ENCODE data around the gene VAPA. TPM values are rescaled to one million over a fixed set of nuclear protein-coding genes. Genes with fewer than 3 reads are reported as not detected.
"Not testable (repeated sequence)": the region's sequence is repeated elsewhere in the genome, so short reads cannot be mapped to it uniquely, and the experiment has no call there.

The VAPA gene
- total and polyA plus RNA-seq, 2 donors (not counting 1 experiment from before 2014, with no cell fraction given), result 235 to 420 TPM

DNA sequence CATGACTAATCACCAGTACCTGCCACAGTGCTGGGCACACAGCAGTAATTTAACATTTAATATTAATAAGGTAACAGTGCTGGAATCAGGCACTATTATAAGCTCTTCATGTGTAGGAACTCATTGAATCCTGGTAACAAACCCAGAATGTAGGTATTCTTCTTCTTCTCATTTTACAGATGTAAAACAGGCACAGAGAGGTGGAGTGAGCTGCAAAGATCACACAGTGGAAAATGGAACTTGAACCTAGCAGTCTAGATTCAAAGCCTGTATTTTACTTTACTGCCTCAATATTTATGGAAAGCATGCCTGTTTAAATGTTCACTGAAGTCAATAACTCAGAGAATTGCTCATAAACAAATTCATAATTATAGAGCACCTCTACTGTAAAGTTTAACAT is 3.7 kb upstream of the VAPA start:
- DNase-seq (ENCODE audit: low read depth in 2 of 2), result no peak
- H3K9ac ChIP-seq (ENCODE audit: insufficient read depth, low read length), result no peak overlapping the region
- H3K79me2 ChIP-seq (ENCODE audit: control insufficient read depth, insufficient read depth, low read length), result peaks cover 11% of the 10 kb centered on the region
- H3K27me3 ChIP-seq (ENCODE audit: control insufficient read depth, insufficient read depth, low read length), result peaks cover 6% of the 10 kb centered on the region
- no peaks in the 10 kb centered on the region for H3K4me1 ChIP-seq (ENCODE audit: control insufficient read depth, extremely low read depth, insufficient read depth, low read length)
- H4K20me1 ChIP-seq (ENCODE audit: control insufficient read depth, extremely low read depth, insufficient read depth, low read length), result no peaks in the 10 kb centered on the region
- H3K4me3 ChIP-seq (replicated peaks in 1 of 4; ENCODE audit: control extremely low read depth in 1 of 4, insufficient read depth in 1 of 4, low read depth in 3 of 4, low read length in 4 of 4), result no peak overlapping the region
- no peak overlapping the region for H3K27ac ChIP-seq (ENCODE audit: insufficient read depth, low read length)
- H2AFZ ChIP-seq (ENCODE audit: low read length), result no peak overlapping the region
- no peaks in the 10 kb centered on the region for H3K9me3 ChIP-seq (ENCODE audit: control insufficient read depth, insufficient read depth, low read depth, low read length)
- H3K36me3 ChIP-seq (ENCODE audit: control insufficient read depth, insufficient read depth, low read length), result no peaks in the 10 kb centered on the region
- H3K4me2 ChIP-seq (ENCODE audit: extremely low read depth, insufficient read depth, low read length), result no peak overlapping the region
- TF ChIP-seq, protein P1, sequence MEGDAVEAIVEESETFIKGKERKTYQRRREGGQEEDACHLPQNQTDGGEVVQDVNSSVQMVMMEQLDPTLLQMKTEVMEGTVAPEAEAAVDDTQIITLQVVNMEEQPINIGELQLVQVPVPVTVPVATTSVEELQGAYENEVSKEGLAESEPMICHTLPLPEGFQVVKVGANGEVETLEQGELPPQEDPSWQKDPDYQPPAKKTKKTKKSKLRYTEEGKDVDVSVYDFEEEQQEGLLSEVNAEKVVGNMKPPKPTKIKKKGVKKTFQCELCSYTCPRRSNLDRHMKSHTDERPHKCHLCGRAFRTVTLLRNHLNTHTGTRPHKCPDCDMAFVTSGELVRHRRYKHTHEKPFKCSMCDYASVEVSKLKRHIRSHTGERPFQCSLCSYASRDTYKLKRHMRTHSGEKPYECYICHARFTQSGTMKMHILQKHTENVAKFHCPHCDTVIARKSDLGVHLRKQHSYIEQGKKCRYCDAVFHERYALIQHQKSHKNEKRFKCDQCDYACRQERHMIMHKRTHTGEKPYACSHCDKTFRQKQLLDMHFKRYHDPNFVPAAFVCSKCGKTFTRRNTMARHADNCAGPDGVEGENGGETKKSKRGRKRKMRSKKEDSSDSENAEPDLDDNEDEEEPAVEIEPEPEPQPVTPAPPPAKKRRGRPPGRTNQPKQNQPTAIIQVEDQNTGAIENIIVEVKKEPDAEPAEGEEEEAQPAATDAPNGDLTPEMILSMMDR (conservative IDR thresholded peaks at IDR 0.05 in 1 of 2, IDR thresholded peaks at IDR 0.05 in 1 of 2; ENCODE audit: low read depth in 1 of 2, low read length in 2 of 2), result no peak
- TF ChIP-seq EZH2 (IDR thresholded peaks at IDR 0.05; ENCODE audit: low read length, missing control alignments), result no peak

DNA sequence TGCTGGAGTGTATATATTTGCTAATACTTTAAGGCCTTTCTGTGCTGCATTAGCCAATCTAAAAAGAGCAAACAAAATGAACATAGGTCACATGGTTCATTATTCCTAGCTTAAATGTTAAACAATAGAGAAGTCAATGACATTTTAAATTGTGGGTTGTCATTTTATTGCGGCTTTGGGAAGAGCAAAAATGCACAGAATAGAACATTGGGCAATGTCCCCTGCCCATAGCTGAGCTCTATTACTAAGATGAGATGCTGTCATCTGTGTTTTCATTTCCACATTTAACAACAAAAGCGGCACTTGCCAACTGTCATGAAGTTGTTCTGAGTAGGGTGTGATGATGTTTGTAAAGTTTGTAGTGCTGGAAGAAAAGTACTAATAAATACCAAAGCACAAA is 3.2 kb upstream of the VAPA start:
- no peak overlapping the region for H3K4me3 ChIP-seq (replicated peaks in 1 of 4; ENCODE audit: control extremely low read depth in 1 of 4, insufficient read depth in 1 of 4, low read depth in 3 of 4, low read length in 4 of 4)
- H3K9me3 ChIP-seq (ENCODE audit: control insufficient read depth, insufficient read depth, low read depth, low read length), result no peaks in the 10 kb centered on the region
- H3K27ac ChIP-seq (ENCODE audit: insufficient read depth, low read length), result no peak overlapping the region
- peaks cover 17% of the 10 kb centered on the region for H3K79me2 ChIP-seq (ENCODE audit: control insufficient read depth, insufficient read depth, low read length)
- H3K27me3 ChIP-seq (ENCODE audit: control insufficient read depth, insufficient read depth, low read length), result peaks cover 6% of the 10 kb centered on the region
- H4K20me1 ChIP-seq (ENCODE audit: control insufficient read depth, extremely low read depth, insufficient read depth, low read length), result peaks cover 2% of the 10 kb centered on the region
- H2AFZ ChIP-seq (ENCODE audit: low read length), result no peak overlapping the region
- DNase-seq (ENCODE audit: low read depth in 2 of 2), result no peak
- H3K9ac ChIP-seq (ENCODE audit: insufficient read depth, low read length), result no peak overlapping the region
- no peaks in the 10 kb centered on the region for H3K36me3 ChIP-seq (ENCODE audit: control insufficient read depth, insufficient read depth, low read length)
- no peaks in the 10 kb centered on the region for H3K4me1 ChIP-seq (ENCODE audit: control insufficient read depth, extremely low read depth, insufficient read depth, low read length)
- H3K4me2 ChIP-seq (ENCODE audit: extremely low read depth, insufficient read depth, low read length), result no peak overlapping the region
- no peak for TF ChIP-seq EZH2 (IDR thresholded peaks at IDR 0.05; ENCODE audit: low read length, missing control alignments)
- TF ChIP-seq, protein P1 (conservative IDR thresholded peaks at IDR 0.05 in 1 of 2, IDR thresholded peaks at IDR 0.05 in 1 of 2; ENCODE audit: low read depth in 1 of 2, low read length in 2 of 2), result no peak

DNA sequence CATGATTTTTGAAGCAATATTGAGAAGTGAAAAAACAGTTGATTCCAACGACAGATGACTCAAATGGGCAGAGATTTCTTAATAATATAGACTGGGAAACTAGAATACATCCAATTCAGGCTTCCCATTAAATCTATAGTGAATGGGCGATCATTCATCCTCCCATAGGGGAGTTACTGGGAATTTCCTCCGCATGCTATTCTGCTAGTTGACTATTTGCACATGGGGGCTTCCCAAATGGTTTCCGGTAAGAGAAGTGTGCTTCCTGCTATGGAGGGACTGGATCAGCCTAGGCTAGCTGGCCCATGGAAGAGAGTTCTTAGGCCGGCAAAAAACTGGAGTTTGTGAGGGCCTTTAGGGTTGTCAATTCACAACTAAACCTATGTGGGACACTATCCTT is 2.6 kb upstream of the VAPA start:
- H3K4me1 ChIP-seq (ENCODE audit: control insufficient read depth, extremely low read depth, insufficient read depth, low read length), result peaks cover 1% of the 10 kb centered on the region
- no peak overlapping the region for H3K4me2 ChIP-seq (ENCODE audit: extremely low read depth, insufficient read depth, low read length)
- no peak for DNase-seq (ENCODE audit: low read depth in 2 of 2)

DNA sequence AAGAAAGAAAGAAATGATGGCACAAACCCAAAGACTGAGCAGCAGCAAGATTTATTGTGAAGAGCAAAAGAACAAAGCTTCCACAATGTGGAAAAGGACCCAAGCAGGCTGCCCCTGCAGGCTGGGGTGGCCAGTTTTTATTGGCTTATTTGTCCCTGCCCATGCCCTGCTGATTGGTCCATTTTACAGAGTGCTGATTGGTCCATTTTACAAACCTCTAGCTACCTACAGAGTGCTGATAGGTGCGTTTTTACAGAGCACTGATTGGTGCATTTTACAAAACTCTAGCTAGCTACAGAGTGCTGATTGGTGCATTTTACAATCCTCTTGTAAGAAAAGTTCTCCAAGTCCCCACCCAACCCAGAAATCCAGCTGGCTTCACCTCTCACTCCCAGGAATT is 1.5 kb upstream of the VAPA start:
- not testable (repeated sequence) for H3K27ac ChIP-seq (ENCODE audit: insufficient read depth, low read length); H3K36me3 ChIP-seq (ENCODE audit: control insufficient read depth, insufficient read depth, low read length); H3K4me1 ChIP-seq (ENCODE audit: control insufficient read depth, extremely low read depth, insufficient read depth, low read length); H3K4me3 ChIP-seq (replicated peaks in 1 of 4; ENCODE audit: control extremely low read depth in 1 of 4, insufficient read depth in 1 of 4, low read depth in 3 of 4, low read length in 4 of 4); H3K9me3 ChIP-seq (ENCODE audit: control insufficient read depth, insufficient read depth, low read depth, low read length); H3K27me3 ChIP-seq (ENCODE audit: control insufficient read depth, insufficient read depth, low read length); H3K9ac ChIP-seq (ENCODE audit: insufficient read depth, low read length); H3K4me2 ChIP-seq (ENCODE audit: extremely low read depth, insufficient read depth, low read length); DNase-seq (ENCODE audit: low read depth in 2 of 2); H2AFZ ChIP-seq (ENCODE audit: low read length)
- Histone ChIP-seq H4K20me1 (ENCODE audit: control insufficient read depth, extremely low read depth, insufficient read depth, low read length) (peaks cover 11% of the 10 kb centered on the region), H3K79me2 (ENCODE audit: control insufficient read depth, insufficient read depth, low read length) (peaks cover 33% of the 10 kb centered on the region)

More for the DNA sequence above, 2.6 kb upstream of the VAPA start:
- H4K20me1 ChIP-seq (ENCODE audit: control insufficient read depth, extremely low read depth, insufficient read depth, low read length), result peaks cover 5% of the 10 kb centered on the region
- TF ChIP-seq, protein P1 (conservative IDR thresholded peaks at IDR 0.05 in 1 of 2, IDR thresholded peaks at IDR 0.05 in 1 of 2; ENCODE audit: low read depth in 1 of 2, low read length in 2 of 2), result no peak
- no peak for TF ChIP-seq EZH2 (IDR thresholded peaks at IDR 0.05; ENCODE audit: low read length, missing control alignments)
- H3K9me3 ChIP-seq (ENCODE audit: control insufficient read depth, insufficient read depth, low read depth, low read length), result no peaks in the 10 kb centered on the region
- peaks cover 6% of the 10 kb centered on the region for H3K27me3 ChIP-seq (ENCODE audit: control insufficient read depth, insufficient read depth, low read length)
- H3K79me2 ChIP-seq (ENCODE audit: control insufficient read depth, insufficient read depth, low read length), result peaks cover 22% of the 10 kb centered on the region
- no peak overlapping the region for H3K9ac ChIP-seq (ENCODE audit: insufficient read depth, low read length)
- no peak overlapping the region for H2AFZ ChIP-seq (ENCODE audit: low read length)
- no peak overlapping the region for H3K4me3 ChIP-seq (replicated peaks in 1 of 4; ENCODE audit: control extremely low read depth in 1 of 4, insufficient read depth in 1 of 4, low read depth in 3 of 4, low read length in 4 of 4)
- H3K36me3 ChIP-seq (ENCODE audit: control insufficient read depth, insufficient read depth, low read length), result no peaks in the 10 kb centered on the region
- H3K27ac ChIP-seq (ENCODE audit: insufficient read depth, low read length), result no peak overlapping the region
